ENCODE data around the gene DUSP2.

DNA sequence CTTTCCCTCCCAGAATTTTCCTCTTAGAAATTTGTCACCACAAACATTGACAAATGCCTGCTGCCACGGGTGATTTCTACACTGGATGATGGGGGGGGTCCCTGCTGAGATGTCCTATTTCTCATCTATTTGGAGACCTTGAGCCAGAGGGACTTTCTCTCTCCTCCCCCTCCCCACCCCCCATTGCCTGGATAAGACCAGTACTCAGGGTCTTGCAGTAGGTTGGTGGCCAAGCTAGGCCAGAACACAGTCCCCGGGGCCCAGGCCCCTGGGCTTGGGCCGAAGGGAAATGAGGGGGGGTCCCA, 560 bp upstream of the DUSP2 start:
- TF ChIP-seq POLR2AphosphoS5 (IDR thresholded peaks at IDR 0.05) = no peak
- TF ChIP-seq, protein P1, sequence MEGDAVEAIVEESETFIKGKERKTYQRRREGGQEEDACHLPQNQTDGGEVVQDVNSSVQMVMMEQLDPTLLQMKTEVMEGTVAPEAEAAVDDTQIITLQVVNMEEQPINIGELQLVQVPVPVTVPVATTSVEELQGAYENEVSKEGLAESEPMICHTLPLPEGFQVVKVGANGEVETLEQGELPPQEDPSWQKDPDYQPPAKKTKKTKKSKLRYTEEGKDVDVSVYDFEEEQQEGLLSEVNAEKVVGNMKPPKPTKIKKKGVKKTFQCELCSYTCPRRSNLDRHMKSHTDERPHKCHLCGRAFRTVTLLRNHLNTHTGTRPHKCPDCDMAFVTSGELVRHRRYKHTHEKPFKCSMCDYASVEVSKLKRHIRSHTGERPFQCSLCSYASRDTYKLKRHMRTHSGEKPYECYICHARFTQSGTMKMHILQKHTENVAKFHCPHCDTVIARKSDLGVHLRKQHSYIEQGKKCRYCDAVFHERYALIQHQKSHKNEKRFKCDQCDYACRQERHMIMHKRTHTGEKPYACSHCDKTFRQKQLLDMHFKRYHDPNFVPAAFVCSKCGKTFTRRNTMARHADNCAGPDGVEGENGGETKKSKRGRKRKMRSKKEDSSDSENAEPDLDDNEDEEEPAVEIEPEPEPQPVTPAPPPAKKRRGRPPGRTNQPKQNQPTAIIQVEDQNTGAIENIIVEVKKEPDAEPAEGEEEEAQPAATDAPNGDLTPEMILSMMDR (IDR thresholded peaks at IDR 0.05) = no peak
